ENCODE data around the gene CREG2.

DNA sequence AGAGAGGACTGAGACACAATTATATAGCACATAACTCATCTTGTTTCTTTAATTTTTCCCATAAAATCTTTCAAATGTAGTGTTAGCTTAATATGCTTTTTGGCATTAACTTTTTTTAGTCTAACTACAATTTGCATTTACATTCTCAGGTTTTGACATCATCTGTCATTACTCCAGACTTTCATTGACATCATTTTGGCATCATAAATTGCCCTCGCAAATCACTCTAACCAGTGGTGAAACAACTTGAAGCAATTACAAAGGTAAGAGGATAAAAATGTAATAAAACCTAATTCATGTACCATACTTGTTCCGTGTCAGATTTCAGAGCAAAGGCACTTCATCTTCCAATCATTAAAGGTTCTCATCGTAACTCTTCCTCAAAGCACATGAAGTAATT is 46.2 kb upstream of the CREG2 start:
- TF ChIP-seq POLR2AphosphoS5 (IDR thresholded peaks at IDR 0.05), result no peak
- no peak for TF ChIP-seq CTCF (IDR thresholded peaks at IDR 0.05 in 8 of 11, conservative IDR thresholded peaks at IDR 0.05 in 3 of 11)
- TF ChIP-seq POLR2A (IDR thresholded peaks at IDR 0.05), result no peak

All from spleen (tissue), 7 donors.